GM18909 (cell line): ENCODE measurements around the gene PLXNC1.

ENCODE experiments used
- ATAC-seq: cut with Tn5 transposase; IDR thresholded peaks from one replicate; pipeline ENCODE4 v1.9.1; 2021; ENCODE audit warnings: mild to moderate bottlenecking; ENCODE audit not compliant: unreplicated experiment, poor library complexity

PLXNC1 gene

DNA sequence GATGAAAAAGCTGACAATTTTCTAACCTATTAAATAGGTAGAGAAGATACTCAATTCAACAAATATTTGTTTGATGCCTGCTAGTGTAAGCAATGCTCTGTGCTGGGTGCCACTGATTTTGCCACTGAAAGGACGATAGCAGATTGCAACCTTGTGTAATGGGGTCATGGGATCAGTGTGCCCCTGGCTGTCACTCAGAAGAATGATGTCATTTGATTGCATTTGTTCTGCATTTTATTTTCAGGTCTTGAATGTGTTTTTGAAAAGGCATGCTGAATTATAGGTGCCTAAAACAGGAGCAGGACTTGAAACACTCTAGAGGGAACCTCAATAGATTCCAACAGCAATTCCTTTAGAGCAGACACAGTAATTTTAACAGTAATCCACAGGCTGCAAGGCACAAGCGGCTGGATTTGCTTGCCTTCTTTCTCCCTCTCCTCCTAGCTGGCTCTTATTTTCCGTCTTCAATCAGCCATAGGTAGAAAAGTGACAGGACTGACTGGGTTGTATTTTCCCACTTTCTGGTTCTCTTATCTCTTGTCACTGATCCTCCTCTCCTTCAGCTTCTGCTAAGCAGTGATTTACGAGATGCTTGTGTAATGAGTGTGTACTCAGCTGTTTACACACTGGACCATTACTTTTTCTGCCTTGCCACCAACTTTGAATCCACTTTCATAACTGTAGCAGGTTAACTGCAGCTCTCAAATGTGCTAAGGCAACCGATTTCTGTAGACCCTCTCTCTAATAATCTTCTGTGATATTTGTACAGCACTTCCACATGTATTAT is 4.1 kb downstream of the PLXNC1 start:
- ATAC-seq, result no peak

DNA sequence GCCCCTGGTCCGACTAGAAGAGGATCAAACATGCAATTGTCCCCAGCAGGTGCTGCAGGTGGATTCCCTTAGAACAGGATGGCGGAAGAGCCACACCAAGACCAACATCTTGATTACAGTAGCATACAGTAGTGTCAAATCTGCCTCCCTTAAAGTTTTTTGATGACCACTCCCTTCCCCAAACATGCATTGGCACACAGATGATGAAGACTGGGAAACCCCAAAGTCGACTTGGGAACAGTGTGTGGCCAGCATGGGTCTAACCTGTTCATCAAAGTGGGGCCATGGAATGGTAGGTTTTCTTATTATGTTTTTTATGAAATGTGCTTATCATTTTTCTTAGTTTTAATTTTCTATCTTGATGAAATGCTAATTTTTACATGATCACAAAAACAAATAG is 8.8 kb downstream of the PLXNC1 start:
- no peak for ATAC-seq

- peak; percentile 75 for ATAC-seq
These were observed 9.6 kb downstream of the PLXNC1 start for GRCh38 chr12:94157981-94158411.

DNA sequence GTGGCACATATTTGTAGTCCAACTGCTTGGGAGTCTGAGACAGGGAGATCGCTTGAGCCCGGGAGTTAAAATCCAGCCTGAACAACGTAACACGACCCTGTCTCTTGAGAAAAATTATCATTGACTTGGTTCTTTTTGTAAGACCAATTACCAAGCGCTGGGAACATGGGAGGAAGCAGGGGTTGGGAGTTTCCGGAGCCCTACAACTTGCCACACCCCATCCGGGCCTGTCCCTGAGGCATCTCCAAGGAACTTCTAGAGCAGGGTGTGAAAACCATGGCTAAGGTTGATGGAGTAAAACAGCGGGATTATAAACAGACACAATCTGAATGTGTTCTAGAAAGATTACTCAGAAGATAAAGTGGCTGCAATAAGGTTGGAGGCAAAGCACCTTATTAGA is 10.3 kb downstream of the PLXNC1 start:
- no peak for ATAC-seq

DNA sequence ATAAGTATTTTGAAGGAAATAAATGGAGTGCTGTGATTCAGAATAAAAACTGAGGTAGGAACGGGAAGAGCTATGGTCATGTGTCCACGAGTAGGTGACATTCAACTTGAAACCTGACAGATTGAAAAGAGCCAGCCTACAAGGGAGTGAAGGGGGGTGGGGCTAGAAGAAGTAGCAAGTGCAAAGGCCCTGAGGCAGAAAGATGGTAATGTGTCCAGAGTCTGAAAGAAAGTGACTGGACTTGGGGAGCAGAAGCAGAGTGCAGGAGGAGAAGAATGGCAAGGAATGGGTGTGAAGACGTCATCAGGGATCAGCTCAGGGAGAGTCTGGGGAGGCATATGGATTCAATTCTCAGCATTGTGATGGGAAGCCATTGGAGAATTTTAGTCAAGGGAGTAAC is 13.7 kb downstream of the PLXNC1 start:
- ATAC-seq, result no peak

DNA sequence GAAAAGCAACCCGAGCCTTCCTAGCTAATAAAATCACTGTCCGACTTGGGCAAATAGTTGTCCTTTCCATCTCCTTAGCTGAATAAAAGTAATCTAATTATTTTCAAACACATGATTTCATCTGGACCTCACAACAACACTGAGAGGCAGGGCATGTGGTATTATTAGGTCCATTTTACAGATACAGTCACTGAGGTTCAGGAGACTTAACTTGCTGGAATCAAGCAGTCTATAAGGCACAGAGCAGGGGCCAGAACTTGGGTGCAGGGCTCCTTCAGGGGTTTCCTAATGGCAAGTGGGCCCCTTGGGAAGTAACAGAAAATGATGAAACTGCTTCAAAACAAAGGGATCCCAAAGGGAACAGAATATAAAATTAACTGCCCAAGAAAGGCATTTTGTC is 15.5 kb downstream of the PLXNC1 start:
- ATAC-seq, result no peak

- ATAC-seq, result no peak
These were observed 16.8 kb downstream of the PLXNC1 start for GRCh38 chr12:94165138-94165537.

DNA sequence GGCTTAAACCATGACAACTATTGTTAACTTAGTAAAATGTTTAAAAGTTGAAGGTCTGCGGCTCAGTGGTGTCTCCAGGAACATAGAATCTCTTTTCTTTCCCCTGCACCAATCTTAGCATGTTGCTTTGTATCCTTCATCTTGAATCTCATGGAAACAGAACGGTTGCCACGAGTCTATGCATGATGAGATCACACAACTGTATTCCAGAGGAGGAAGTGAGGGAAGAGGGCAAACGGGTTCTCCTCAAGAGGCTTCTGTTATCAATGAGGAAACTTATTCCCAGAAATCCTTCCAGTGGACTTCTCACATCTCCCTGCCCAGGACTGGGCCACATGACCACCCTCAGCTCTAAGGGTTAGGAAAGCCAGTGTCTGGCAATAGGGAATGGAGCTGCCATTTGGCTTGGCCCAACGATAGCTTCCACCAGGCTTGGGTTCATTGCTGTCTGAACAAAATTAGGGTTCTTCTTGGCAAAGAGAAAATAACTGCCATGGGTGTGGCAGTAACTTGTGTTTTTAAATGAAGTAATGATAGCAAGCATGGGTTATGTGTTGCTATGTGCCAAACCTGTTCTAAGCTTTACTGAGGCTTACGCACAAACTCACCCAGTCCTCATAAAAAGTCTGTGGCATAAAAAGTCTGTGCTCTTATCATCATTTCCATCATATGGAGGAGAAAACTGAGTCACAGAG is 17.4 kb downstream of the PLXNC1 start:
- no peak for ATAC-seq

- no peak for ATAC-seq
These were observed 18.8 kb downstream of the PLXNC1 start for GRCh38 chr12:94167071-94167755.

DNA sequence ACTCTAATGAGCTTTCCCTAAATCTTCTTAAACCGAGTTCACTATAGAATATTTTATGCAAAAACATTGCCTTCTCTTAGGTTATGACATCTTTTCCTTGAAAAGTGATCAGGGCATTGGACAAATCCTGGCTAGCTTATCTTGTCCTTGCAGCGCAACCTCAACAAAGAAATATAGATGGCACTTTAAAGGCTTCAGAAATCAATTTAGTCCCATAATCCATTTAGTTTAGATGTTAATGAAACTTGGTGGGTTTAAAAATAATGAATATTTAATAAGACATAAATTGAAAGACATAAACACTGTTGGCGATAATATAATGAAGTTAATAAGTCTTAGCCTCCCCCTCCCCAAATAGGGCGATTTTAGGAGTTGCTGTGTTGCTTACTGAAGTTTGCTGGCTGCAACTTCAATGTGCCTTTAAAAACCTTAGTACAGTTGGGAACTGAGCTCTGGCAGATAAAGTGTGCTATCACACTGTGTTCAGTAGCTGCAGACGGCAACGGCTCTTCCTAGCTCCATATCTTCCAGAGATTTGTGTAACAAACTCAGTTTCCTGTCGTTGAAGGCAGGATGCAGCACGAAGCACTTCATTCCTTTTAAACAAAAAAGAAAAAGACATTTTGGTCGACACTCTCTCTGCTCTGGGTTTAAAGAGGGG is 19.5 kb downstream of the PLXNC1 start:
- no peak for ATAC-seq

GRCh38 chr12:94169495-94169894 is 21.1 kb downstream of the PLXNC1 start:
- ATAC-seq, result no peak

- ATAC-seq, result no peak
These were observed 21.8 kb downstream of the PLXNC1 start for GRCh38 chr12:94169966-94170689.

GRCh38 chr12:94170690-94171594 is 22.6 kb downstream of the PLXNC1 start:
- ATAC-seq, result no peak

DNA sequence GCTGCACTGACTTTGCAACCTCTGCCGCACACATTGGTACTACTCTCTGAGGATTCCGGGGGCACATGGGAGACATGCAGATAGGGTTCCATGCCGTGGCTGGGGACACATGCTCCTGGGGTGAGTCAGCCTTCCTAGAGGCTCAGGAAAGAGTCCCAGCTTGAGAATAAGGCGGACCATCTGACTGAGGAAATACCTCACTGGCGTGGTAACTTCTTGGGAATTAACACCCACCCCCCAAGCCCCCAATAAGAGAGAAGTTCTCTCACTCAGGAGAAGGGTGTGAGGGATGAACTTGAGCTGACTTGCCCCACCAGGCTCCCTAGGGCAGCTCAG is 23.2 kb downstream of the PLXNC1 start:
- no peak for ATAC-seq

- no peak for ATAC-seq
These were observed 23.7 kb downstream of the PLXNC1 start for GRCh38 chr12:94172031-94172430.

GRCh38 chr12:94172973-94173372 is 24.6 kb downstream of the PLXNC1 start:
- ATAC-seq, result no peak

DNA sequence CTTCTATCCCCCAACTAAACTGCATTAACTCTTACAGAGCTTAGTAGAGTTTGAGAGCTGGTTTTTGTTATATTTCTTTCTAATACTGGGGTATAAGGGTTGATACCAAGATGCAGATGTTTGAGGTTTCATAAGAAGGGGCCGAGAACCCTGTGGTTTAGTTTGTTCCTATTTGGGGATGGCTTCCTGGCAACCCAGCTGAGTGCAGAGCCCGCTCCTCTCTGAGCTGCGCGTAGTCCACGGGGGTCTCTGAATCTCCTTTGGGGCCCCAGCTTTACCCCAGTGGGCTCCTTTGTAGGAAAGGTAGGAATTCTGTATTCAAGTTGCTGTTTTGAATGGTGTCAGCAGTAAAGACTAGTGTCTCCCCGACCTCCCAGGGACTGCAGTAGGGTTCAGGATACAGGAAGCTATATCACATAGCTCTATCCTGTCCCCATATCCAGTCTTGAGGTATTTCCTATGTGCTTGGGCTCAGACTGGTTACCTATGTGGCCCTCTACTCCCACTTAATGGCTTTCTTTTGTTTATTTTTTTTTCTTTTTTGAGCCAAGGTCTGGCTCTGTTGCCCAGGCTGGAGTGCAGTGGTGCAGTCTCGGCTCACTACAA is 25.4 kb downstream of the PLXNC1 start:
- peak; percentile 67 for ATAC-seq

DNA sequence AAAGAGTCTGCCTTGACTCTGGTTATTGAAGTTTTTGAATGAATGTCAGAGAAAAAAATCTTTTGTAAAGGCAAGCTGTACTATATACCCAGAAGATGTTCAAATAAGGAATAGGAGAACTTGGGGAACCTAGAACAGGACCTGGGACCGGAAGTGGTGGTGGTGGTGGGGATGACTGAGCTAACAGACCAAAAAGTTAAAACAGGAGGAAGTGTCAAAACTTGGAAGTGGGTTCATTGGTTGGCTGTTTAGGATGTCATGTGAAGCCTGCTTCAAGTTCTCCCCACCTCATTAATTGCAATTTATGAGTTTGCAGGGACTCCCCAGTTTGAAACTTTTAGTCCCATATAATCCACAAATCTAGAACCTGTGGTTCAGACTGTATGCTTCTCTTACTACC is 26.2 kb downstream of the PLXNC1 start:
- ATAC-seq, result peak; percentile 33
